HepG2 (cell line): Measurements from ENCODE around the gene GLIS1. TPM values are rescaled to one million over a fixed set of nuclear protein-coding genes. Genes with fewer than 3 reads are reported as not detected.

Source experiments
- ATAC-seq: fragments of 200-7000 bp; cut with Tn5 transposase; 3 replicates; pipeline ENCODE4 v1.9.1; 2020; ENCODE audit warnings: mild to moderate bottlenecking, moderate library complexity
- BruUV-seq: library from RNA; stranded (reverse); fragments of 400-500 nt; replicated peaks from 2 replicates; lab custom pipeline; 2021; lab: Mats Ljungman, UMichigan
- CTCF ChIA-PET: fragments of 300-600 bp; formaldehyde crosslinking; extraction: SDS; loops from one replicate; lab custom pipeline; 2021; ENCODE audit warnings: low total read pairs, inconsistent platforms, low intra/inter-chr PET ratio; lab: Yijun Ruan, JAX
- POLR2A ChIA-PET: fragments of 350-600 bp; sonication (Branson Sonifier 250); formaldehyde crosslinking; loops from one replicate; lab custom pipeline; 2020; ENCODE audit warnings: antibody characterized with exemption, inconsistent platforms; lab: Yijun Ruan, JAX
- DNase-seq: peaks from one replicate; pipeline ENCODE4 v3.0.0-alpha.2; 2015; ENCODE audit warnings: low spot score
- FAIRE-seq: peaks from 3 replicates; lab custom pipeline; 2011; peaks lifted over from hg19 to GRCh38; lab: Jason Lieb, UNC
- H2AFZ ChIP-seq: one replicate; pipeline ENCODE4 v1.6.1; 2011; ENCODE audit warnings: low read length, inconsistent platforms
- H3K27ac ChIP-seq: fragments of 300-600 bp; 3 replicates; pipeline ENCODE4 v1.8.0; 2011; ENCODE audit warnings: mixed run types, mild to moderate bottlenecking, mixed read lengths, low read length, inconsistent platforms; ENCODE audit not compliant: insufficient read depth; ENCODE audit errors: extremely low read length
- H3K27me3 ChIP-seq, 2 experiments: fragments of 200-600 bp in 1 of 2; 2 replicates in 1 of 2; 3 replicates in 1 of 2; pipeline versions ENCODE4 v1.6.0 to v1.8.0; 2011; ENCODE audit warnings: low read length in 2 of 2, mild to moderate bottlenecking in 2 of 2, moderate library complexity in 2 of 2, inconsistent platforms in 1 of 2; ENCODE audit not compliant: insufficient read depth in 2 of 2, control insufficient read depth in 1 of 2
- H3K36me3 ChIP-seq, 2 experiments: fragments of 200-600 bp in 1 of 2; replicated peaks in 1 of 2; 2 replicates in 1 of 2; 3 replicates in 1 of 2; pipeline versions ENCODE4 v1.5.1 to v1.8.0; 2011; ENCODE audit warnings: low read length in 2 of 2, inconsistent platforms in 1 of 2; ENCODE audit not compliant: insufficient read depth in 2 of 2, control insufficient read depth in 1 of 2
- H3K4me1 ChIP-seq: 2 replicates; pipeline ENCODE4 v1.5.1; 2012; ENCODE audit warnings: low read length, inconsistent platforms; ENCODE audit not compliant: insufficient read depth
- H3K4me2 ChIP-seq: 2 replicates; pipeline ENCODE4 v1.6.0; 2011; ENCODE audit warnings: low read depth, low read length, inconsistent platforms
- H3K4me3 ChIP-seq, 3 experiments: fragments of 200-600 bp in 1 of 3; sonication (generic), shearing (Covaris generic) in 1 of 3; replicated peaks in 1 of 3; 2 replicates each; pipeline ENCODE4 v1.5.1; 2011 to 2016; ENCODE audit warnings: low read length in 3 of 3, inconsistent platforms in 2 of 3, low read depth in 2 of 3, mild to moderate bottlenecking in 2 of 3, control low read depth in 1 of 3, mixed read lengths in 1 of 3; ENCODE audit not compliant: insufficient read depth in 1 of 3
- H3K79me2 ChIP-seq: one replicate; pipeline ENCODE4 v1.6.1; 2011; ENCODE audit warnings: low read length, inconsistent platforms; ENCODE audit not compliant: insufficient read depth
- H3K9ac ChIP-seq: 2 replicates; pipeline ENCODE4 v1.6.0; 2011; ENCODE audit warnings: mild to moderate bottlenecking, low read depth, low read length, inconsistent platforms; ENCODE audit not compliant: insufficient read depth
- H3K9me3 ChIP-seq: 2 replicates; pipeline ENCODE4 v1.5.1; 2012; ENCODE audit warnings: mild to moderate bottlenecking, low read length
- H4K20me1 ChIP-seq: 2 replicates; pipeline ENCODE4 v1.6.0; 2011; ENCODE audit warnings: inconsistent platforms, mild to moderate bottlenecking, low read length, moderate library complexity; ENCODE audit not compliant: insufficient read depth
- AHR ChIP-seq: IDR thresholded peaks from 2 replicates; pipeline ENCODE4 v1.6.1; 2018; ENCODE audit warnings: missing genetic modification reagents, missing compliant biosample characterization
- CENPT ChIP-seq: sonication (generic); formaldehyde crosslinking; IDR thresholded peaks from 2 replicates; pipeline ENCODE4 v1.8.0; 2022; ENCODE audit warnings: low read depth, mild to moderate bottlenecking, moderate library complexity, missing genetic modification reagents
- CREB3 ChIP-seq: sonication (generic); formaldehyde crosslinking; IDR thresholded peaks from 2 replicates; pipeline ENCODE4 v1.5.0; 2020; ENCODE audit warnings: missing genetic modification reagents
- NCOA1 ChIP-seq: sonication (generic); formaldehyde crosslinking; IDR thresholded peaks from 2 replicates; pipeline ENCODE4 v1.9.0; 2021; ENCODE audit warnings: missing genetic modification reagents
- ZMYM3 ChIP-seq: sonication (generic); formaldehyde crosslinking; IDR thresholded peaks from 2 replicates; pipeline ENCODE4 v1.5.1; 2020; ENCODE audit warnings: mild to moderate bottlenecking, missing genetic modification reagents
- ZNF768 ChIP-seq: sonication (generic); formaldehyde crosslinking; IDR thresholded peaks from 2 replicates; pipeline ENCODE4 v1.4.0; 2020; ENCODE audit warnings: missing genetic modification reagents
- ZNF878 ChIP-seq: sonication (generic); formaldehyde crosslinking; IDR thresholded peaks from 2 replicates; pipeline ENCODE4 v1.8.1; 2023; ENCODE audit warnings: mild to moderate bottlenecking, missing genetic modification reagents, moderate library complexity
- WGBS: methylation state at CpG from one replicate; pipeline ENCODE4 v1.1.6; 2017; ENCODE audit warnings: low lambda C conversion rate; 5-methylcytosine and 5-hydroxymethylcytosine counted together
- in situ Hi-C: cut with HindIII; loops from 2 replicates; pipeline ENCODE4 v1.10.0; 2017; ENCODE audit warnings: low pct_unique_long_range_greater_than_20kb; ENCODE audit not compliant: extremely low pct_ligation_motif_present
- intact Hi-C: fragments of 100-400 bp; cut with micrococcal nuclease; formaldehyde crosslinking; loops from one replicate; pipeline ENCODE4 v1.10.0; 2022; ENCODE audit not compliant: unreplicated experiment
- polyA plus RNA-seq, 8 experiments: library from polyadenylated mRNA; depleted of rRNA in 3 of 8; stranded (reverse) in 7 of 8; unstranded in 1 of 8; fragments of >200 nt; fragmentation: Illumina TruSeq in 4 of 8; extraction: Trizol in 4 of 8; gene quantifications; 2 replicates each; pipeline versions ENCODE4 v1.2.1 to v1.2.3, GENCODE V29; 2011 to 2016; ENCODE audit warnings: low read depth in 4 of 8, missing spikeins in 1 of 8, mixed read lengths in 1 of 8; ENCODE audit not compliant: insufficient read depth in 1 of 8
- total RNA-seq, 5 experiments: library from RNA; depleted of rRNA; stranded (reverse); fragments of >200 nt; fragmentation: Illumina TruSeq; extraction: Trizol; gene quantifications; 2 replicates each; pipeline ENCODE4 v1.2.3, GENCODE V29; 2016; ENCODE audit warnings: low read depth in 1 of 5
- TF ChIP-seq, protein P1 (sequence below): IDR thresholded peaks from 2 replicates; pipeline ENCODE4 v1.6.1; 2016; ENCODE audit warnings: missing compliant biosample characterization, missing genetic modification reagents, borderline replicate concordance
- TF ChIP-seq, protein P2 (sequence below): sonication (generic); formaldehyde crosslinking; IDR thresholded peaks from 2 replicates; pipeline ENCODE4 v1.4.0; 2020; ENCODE audit warnings: missing genetic modification reagents, borderline replicate concordance
- TF ChIP-seq, protein P3 (sequence below): fragments of 450-650 bp; IDR thresholded peaks from 2 replicates; pipeline ENCODE4 v1.6.1; 2017; ENCODE audit warnings: mild to moderate bottlenecking

GLIS1 gene
- total and polyA plus RNA-seq, 2 of the 13 experiments (the other 11 are each of a cell fraction or from before 2014, with no cell fraction given): 0.03 TPM; not detected in 1

DNA sequence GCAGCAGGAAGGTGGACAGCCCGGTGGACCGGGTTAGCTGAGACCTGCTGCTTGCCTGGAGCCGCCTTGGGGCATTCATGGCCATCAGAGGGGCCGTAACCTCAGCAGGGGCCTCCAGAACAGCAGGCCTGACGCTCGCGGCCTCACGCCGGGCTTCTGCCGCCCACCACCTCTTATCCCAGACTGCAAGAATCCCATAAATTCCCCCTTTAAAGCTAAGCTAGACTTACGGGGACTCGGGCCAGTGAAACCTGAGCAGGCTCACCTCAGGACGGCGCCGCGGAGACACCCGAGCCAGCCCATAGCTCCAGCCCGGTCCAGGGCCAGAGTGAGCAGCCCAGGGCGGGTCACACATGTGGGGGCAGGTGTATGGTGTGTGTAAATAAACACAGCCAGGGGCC lies 132.3 kb downstream of the GLIS1 start (continued):
- TF ChIP-seq CREB3 (CRISPR knock-in tag) (no peak), NCOA1 (no peak), ZNF878 (no peak), ZMYM3 (CRISPR knock-in tag) (no peak)
- TF ChIP-seq, protein P1, sequence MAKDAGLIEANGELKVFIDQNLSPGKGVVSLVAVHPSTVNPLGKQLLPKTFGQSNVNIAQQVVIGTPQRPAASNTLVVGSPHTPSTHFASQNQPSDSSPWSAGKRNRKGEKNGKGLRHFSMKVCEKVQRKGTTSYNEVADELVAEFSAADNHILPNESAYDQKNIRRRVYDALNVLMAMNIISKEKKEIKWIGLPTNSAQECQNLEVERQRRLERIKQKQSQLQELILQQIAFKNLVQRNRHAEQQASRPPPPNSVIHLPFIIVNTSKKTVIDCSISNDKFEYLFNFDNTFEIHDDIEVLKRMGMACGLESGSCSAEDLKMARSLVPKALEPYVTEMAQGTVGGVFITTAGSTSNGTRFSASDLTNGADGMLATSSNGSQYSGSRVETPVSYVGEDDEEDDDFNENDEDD: no peak
- TF ChIP-seq, protein P2, sequence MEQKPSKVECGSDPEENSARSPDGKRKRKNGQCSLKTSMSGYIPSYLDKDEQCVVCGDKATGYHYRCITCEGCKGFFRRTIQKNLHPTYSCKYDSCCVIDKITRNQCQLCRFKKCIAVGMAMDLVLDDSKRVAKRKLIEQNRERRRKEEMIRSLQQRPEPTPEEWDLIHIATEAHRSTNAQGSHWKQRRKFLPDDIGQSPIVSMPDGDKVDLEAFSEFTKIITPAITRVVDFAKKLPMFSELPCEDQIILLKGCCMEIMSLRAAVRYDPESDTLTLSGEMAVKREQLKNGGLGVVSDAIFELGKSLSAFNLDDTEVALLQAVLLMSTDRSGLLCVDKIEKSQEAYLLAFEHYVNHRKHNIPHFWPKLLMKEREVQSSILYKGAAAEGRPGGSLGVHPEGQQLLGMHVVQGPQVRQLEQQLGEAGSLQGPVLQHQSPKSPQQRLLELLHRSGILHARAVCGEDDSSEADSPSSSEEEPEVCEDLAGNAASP (CRISPR knock-in tag): no peak

DNA sequence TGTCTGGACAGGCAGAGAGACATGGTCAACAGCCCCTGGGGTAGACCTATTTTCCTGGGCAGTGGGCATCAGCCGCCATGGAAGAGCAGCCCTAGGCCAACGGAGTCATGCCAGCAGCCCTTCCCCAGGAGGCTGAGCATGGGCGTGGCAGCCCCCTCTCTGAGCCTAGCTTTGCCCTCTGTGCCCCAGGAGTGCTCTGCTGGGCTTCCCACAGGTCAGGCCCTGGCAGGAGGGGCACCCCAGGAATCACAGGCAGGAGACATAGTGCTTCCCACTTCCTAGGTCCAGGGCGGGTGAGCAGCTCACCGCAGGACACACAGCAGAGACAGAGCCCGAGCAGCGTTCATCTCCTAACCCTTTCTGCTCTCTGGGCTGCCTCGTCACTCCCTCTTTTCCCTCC lies 132.8 kb downstream of the GLIS1 start:
- no peak for DNase-seq
- Histone ChIP-seq H3K4me2 (no peak overlapping the region), H3K4me3 (no peak overlapping the region), H3K79me2 (no peaks in the 10 kb centered on the region), H3K27ac (no peak overlapping the region), H2AFZ (no peak overlapping the region), H3K27me3 (peaks cover 2 to 32% of the 10 kb centered on the region in 2 experiments; a peak in 2 of 5 replicates), H4K20me1 (no peaks in the 10 kb centered on the region), H3K9ac (no peak overlapping the region), H3K36me3 (no peaks in the 10 kb centered on the region), H3K4me1 (no peaks in the 10 kb centered on the region), H3K9me3 (peaks cover 4% of the 10 kb centered on the region; the same call in 1 of the 2 replicates)
- no TSS peak for BruUV-seq
- intact Hi-C loops (no loop called here), in situ Hi-C loops (no loop called here)
- CTCF ChIA-PET: no interaction called here
- TF ChIP-seq ZNF768 (CRISPR knock-in tag) (peak; percentile 78; the same call in 1 of the 2 replicates), CENPT (CRISPR knock-in tag) (no peak), AHR (CRISPR knock-in tag) (no peak)
- TF ChIP-seq, protein P3, sequence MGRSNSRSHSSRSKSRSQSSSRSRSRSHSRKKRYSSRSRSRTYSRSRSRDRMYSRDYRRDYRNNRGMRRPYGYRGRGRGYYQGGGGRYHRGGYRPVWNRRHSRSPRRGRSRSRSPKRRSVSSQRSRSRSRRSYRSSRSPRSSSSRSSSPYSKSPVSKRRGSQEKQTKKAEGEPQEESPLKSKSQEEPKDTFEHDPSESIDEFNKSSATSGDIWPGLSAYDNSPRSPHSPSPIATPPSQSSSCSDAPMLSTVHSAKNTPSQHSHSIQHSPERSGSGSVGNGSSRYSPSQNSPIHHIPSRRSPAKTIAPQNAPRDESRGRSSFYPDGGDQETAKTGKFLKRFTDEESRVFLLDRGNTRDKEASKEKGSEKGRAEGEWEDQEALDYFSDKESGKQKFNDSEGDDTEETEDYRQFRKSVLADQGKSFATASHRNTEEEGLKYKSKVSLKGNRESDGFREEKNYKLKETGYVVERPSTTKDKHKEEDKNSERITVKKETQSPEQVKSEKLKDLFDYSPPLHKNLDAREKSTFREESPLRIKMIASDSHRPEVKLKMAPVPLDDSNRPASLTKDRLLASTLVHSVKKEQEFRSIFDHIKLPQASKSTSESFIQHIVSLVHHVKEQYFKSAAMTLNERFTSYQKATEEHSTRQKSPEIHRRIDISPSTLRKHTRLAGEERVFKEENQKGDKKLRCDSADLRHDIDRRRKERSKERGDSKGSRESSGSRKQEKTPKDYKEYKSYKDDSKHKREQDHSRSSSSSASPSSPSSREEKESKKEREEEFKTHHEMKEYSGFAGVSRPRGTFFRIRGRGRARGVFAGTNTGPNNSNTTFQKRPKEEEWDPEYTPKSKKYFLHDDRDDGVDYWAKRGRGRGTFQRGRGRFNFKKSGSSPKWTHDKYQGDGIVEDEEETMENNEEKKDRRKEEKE: no peak
- 20% methylated on average over 3 of the region's 8 CpGs for WGBS
- no peak for ATAC-seq
- POLR2A ChIA-PET: no interaction called here
- FAIRE-seq: no peak
